HG02623 (cell line): Measurements from ENCODE around the gene SYVN1.
A peak's percentile ranks its signal among the peaks of the same experiment; 100 is the strongest.
"Not testable (repeated sequence)": the region's sequence is repeated elsewhere in the genome, so short reads cannot be mapped to it uniquely, and the experiment has no call there.

Experiments used
- ATAC-seq: cut with Tn5 transposase; IDR thresholded peaks from one replicate; pipeline ENCODE4 v1.9.1; 2021; ENCODE audit warnings: moderate library complexity; ENCODE audit not compliant: unreplicated experiment

Gene SYVN1

DNA sequence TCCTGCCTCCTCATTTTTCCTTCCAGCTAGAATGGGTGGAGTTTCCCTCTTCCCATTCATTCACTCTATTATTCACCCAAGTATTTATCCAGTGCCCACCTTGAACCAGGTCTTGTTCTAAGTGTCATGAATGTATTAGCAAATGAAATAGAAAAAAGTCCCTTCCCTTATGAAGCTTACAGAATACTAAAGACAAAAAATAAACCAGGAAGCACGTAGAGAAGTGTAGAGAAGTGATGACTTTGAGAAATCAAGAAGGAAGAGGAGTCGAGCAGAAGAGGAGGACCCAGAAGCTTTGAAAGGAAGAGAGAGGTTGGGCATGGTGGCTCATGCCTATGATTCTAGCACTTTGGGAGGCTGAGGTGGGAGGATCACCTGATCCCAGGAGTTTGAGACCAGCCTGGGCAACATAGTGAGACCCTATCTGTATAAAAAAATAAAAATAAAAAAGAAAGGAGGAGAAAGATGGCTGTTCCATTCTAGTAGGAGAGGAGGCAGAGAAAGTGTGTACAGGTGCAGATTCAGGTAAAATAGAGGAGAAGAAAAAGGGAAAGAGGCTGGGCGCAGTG, 17.1 kb upstream of the SYVN1 start:
- no peak for ATAC-seq

DNA sequence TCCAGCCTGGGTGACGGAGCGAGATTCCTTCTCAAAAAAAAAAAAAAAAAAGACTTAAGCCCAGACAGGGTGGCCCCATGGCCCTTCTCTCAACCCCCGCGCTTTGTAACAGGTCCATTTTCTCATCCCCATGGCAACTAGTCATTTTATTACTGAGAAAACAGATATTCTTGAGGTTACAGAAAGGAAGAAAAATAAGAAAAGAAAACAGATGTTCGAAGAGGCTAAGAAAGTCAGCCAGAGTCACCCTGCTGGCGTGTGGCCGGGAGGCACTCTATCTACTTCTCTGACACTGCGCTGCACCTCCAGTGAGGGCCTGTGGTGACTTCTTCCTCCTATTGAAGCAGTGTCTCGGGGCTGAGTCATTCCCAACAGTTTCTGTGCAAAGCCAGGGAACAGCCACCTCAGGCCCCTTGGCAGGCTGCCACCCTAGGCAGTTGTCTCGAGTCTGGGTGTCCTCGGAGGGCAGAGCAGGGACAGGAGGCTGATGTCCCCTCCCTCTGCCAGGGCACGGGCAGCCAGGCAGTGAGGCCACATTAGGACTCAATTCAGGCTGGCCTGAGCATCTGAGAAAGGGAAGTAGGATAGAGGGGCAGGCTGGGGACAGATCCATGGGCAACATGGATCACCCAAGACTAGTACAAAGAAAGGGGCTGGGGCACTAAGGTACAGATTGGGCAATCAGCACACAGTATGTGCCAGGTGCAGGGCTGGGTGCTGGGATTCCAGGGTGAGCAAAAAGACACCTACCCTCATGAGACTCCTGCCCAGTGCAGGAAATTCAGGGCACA, 16.4 kb upstream of the SYVN1 start:
- ATAC-seq, result no peak

DNA sequence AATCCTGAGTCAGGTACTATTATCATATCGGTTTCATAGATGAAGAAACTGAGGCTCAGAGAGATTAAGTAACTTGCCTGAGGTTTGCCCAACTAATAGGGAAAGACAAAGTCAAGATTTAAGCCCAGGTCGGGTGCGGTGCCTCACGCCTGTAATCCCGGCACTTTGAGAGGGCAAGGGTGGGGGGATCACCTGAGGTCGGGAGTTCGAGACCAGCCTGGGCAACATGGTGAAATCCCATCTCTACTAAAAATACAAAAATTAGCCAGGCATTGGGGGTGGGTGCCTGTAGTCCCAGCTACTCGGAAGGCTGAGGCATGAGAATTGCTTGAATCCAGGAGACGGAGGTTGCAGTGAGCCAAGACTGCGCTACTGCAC, 15.8 kb upstream of the SYVN1 start:
- not testable (repeated sequence) for ATAC-seq

DNA sequence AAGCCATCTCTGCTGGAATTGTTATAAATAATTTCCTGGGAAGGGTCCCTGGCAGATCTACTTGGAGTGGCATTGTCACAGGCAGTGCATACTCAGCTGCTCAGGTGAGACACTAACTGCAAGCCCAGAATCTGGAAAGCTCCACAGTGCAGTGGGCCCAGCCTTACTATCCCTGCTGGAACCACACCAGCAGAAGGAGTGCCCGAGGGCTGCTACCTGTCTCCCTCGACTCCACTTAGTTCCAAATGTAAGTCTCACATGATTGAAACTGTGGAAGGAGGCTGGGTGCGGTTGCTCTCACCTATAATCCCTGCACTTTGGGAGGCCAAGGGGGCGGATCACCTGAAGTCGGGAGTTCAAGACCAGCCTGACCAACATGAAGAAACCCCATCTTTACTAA, 14.3 kb upstream of the SYVN1 start:
- no peak for ATAC-seq

DNA sequence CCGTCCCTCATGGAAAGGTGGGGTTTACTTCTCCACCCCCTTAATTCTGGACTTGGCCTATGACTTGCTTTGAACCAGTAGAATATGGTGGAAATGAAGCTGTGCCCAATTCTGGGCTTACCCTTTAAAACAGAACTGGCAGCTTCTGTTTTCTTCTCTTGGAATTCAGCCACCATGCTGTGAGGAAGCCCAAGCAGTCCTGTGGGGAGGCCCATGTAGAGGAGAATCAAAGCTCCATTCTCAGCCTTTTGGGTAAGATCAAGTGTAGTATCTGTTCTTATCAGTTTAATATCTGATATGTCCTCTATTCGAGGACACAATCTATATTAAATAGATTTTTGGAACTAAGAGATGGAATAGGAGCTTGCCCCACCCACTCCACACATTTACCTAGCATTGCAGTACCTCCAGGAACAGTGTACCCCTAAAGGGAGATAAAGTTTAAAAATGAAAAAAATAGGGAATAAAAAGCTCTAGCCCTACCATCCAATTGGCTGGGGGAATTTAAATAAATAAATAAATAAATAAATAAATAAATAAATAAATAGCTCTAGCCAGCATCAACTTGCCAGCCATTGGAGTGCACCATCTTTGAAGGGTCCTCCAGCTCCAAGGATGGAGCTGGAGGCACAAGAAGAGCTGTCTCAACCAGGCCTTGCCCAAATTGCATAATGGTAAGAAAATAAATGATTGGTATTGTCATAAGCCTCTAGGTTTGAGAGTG, 13.2 kb upstream of the SYVN1 start:
- ATAC-seq, result no peak

DNA sequence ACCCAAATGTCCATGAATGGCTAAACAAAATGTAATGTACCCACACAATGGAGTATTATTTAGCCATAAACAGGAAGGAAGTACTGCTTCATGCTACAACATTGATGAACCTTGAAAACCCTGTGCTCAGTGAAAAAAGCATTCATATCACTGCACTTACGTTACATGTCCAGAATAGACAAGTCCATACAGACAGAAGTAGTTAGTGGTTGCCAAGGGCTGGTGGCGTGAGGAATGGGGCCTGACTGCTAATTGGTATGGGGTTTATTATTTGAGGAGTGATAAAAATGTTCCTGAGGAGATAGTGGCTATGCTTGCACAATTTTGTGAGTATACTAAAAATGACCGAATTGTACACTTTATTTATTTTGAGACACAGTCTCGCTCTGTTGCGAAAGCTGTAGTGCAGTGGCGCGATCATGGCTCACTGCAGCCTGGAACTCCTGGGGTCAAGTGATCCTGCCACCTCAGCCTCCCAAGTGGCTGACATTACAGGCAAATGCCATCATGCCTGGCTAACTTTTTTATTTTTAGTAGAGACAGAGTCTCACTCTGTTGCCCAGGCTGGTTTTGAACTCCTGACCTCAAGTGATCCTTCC, 7.7 kb upstream of the SYVN1 start:
- ATAC-seq, result no peak

DNA sequence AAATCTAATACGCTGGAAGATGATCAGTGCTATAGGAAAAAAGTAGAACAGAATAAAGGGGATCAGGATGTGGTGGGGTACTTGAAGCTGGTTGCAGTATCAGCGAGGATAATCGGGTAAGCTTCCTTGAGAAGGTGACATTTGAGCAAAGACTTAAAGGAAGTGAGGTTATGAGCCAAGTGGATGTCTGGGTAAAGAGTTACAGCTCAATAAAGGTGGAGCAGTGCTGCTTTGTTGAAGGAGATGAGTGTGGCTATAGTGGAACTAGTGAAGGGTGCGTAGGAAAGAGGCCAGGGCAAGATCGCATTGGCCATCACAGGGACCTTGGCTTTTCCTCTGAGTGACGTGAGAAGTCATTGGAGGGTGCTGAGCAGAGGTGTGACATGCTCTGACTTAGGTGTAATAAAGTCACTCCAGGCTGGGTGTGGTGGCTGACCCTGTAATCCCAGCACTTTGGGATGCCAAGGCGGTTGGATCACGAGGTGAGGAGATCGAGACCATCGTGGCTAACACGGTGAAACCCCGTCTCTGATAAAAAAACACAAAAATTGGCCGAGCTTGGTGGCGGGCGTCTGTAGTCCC, 2.3 kb upstream of the SYVN1 start:
- ATAC-seq, result no peak

DNA sequence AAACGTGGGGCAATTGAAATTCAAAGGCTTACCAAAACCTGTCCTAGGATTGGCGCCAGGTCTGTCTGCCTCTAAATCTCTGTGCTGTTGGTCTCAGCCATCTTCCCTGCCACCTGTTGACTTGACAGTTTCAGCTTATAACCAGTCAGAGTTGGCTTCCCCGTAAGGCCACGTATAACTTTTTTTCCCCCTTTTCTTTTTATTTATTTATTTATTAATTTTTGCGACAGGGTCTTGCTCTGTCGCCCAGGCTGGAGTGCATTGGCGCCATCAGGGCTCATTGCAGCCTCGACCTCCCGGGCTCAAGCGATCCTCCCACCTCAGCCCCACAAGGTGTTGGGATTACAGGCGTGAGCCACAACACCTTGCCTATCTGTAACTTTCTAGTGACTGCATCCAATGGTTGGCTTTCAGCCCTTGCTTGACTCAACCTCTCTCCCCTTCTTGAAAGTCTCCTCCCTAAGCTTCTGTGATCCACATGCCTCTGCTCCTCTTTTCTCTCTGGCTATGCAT, 1.4 kb upstream of the SYVN1 start:
- ATAC-seq, result no peak

DNA sequence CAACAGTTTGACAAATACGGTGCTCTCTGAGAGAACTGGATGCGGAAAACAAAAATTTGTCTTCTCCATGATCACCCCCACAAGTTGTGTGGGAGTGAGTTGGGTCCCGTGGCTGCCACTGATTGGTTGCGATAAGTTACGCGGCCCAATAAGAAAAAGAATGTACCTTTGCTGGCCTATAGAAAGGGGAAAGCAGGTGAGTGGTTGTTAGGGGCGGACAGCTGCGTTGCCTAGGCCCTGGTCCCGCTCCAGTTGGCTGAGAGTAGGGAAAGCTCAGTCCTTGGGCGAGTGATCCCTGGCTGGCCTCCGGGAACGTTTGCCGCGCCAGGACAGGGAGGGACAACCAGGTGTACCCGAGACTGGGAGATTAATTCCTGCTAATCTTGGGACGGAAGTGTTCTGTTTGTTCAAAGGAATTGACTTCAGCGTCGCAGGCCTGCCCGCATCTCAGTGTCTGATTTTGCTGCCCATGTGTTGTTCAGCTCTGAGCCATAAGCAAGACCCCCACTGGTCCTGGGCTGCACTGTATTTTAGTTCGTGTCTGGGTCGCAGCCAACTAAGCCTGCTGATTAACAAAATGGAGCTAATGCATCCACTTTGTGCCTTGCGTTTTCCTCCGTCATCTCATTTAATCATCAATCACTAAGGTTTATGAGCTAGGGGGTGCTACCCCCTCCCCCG, 773 bp upstream of the SYVN1 start:
- peak; percentile 52 for ATAC-seq

DNA sequence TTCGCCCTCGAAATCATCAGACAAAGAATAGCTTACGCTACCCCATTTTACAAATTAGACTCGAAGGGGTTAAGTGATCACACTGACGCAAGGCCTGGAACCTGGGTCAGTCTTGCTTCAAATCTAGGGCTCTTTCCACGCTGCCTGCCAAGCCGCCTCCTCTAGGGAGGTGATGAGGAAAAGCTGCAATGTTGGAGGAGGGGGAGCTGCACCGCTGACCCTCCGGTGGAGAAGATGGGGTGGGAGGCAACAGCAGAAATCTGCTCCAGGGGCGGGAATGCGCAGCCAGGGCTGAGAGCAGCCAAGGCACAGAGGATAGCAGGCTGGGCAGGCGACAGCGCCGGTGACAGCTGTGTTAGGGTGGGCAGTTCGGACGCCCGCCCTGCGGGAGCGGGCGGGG, 595 bp downstream of the SYVN1 start:
- ATAC-seq, result no peak

DNA sequence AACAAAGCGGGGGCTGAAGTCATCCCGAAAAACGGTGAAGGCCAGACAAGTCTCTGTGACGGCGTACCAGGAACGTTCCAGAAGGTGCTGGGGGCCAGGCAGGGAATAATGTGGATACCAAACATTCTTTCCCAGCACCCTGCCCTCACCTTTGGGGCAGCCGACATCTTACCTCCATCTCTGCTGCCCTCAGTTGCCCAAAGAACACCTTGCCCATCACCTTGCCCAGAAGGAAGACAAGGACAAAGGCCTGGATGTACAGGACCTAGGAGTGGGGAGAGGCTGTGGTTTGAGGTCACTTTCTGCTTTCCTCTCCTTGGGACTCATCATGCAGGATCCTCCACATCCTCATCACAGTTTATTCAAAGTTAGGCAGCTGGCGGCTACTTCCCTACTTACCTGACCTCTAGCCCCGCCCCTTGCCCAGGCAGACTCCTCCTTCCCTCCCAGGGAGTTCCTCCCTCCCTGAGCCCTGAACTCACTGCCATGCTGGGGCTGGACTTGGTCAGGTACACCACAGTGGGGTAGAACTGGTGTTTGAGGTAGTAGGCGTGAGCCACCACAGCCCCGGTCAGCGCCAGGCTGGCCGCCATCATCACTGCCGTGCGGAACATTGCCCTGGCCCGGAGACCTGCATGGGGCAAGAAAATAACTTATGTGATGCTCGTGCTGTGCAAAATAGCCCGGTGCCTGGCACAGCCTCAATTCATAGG, 1.2 kb downstream of the SYVN1 start:
- no peak for ATAC-seq

DNA sequence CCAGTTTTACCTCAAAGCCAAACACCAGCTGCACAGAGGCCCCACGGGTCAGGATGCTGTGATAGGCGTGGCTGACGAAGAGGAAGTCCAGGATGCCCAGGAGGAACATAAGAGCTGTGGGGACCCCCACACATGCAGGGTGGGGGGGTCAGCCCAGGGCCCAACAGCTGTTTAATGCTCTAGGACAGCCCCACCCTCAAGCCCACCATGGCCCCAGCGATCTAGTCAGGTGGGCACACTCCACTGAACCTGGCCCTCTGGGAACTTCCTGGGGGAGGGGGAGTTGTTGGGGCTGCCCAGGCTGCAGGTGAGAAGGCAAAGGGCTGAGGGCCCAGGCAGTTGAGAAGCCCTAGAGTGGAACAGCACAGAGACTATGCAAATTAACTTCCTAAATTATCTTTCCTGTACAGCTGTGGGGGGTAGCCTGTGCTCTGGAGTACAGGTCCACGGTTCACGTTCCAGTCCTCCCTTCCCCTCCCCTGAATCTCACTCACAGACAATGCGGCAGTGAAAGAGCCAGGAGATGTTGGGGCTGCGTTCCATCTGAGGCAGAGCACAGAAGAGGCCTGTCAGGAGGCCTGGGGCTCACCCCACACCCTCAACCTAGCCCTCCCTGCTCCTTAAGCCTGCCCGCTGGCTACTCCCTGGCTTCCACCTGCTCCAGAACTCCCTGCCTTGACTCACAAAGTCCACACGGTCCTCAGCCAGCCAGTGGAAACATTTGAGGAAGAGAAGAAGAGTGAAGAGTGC, 1.9 kb downstream of the SYVN1 start:
- ATAC-seq, result no peak

DNA sequence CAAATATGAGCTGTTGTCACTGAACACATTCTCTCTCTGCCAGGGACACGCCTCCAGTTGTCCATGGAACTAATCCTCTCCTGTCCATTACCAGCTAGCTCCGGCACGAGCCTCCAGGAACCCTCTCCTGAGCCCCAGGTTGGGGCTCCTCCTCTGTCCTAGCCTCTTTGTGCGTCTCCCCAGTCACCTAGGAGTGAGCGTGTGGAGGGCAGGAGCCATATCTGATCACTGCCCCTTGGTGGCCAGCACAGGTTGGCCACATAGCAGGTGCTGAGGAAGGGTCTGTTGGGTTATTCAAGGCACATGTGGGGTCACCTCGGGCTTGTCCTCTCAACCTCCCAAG, 2.5 kb downstream of the SYVN1 start:
- ATAC-seq, result no peak

DNA sequence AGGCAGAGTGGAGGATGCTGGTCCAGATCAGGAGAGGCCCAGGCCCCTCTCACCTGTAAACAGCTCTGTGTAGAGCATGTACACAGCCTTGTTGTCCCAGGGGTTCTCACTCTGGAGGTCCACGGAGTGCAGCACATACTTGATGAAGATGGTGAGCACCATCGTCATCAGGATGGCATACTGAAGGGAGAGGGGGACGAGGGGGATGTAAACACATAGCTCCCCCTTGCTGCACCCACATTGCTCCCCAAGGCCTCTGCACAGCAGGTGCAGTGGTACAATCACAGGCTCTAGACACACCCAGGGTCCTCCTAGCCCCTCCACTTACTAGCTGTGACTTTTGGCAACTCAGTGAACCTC, 2.9 kb downstream of the SYVN1 start:
- no peak for ATAC-seq

DNA sequence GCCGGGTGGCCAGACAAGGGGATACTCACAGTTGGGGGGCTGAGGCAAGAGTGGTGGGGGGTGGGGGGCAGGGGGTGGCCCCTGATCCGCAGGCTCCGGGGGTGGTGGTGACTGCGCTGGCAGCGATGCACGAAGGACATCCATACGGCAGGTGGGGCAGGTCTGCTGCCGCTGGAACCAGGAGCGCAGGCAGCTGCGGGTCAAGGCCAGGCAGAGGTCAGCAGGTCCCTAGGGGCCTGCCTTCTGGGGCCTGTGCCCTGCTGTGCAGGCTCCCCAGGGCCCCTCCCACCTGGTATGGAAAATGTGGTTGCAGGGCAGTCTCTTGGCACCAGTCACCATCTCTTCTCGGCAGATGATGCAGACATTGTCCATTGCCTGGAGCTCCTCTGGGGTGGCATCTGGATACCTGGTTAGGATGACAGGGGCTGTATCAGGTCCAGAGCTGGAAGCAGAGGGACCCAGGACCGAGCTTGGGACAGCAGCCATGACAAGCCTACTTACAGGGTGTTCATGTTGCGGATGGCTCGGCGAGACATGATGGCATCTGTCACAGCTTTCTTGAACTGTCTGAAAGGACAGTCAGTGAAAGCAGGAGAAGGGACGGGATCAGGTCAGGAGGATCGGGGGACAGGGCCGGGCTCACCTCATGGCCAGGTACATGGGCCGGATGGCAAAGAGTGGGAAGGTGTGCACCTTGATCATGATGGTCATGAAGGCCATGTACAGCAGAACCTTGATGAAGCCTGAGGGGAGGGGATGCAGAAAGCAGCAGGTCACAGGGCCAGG, 3.5 kb downstream of the SYVN1 start:
- ATAC-seq, result no peak

DNA sequence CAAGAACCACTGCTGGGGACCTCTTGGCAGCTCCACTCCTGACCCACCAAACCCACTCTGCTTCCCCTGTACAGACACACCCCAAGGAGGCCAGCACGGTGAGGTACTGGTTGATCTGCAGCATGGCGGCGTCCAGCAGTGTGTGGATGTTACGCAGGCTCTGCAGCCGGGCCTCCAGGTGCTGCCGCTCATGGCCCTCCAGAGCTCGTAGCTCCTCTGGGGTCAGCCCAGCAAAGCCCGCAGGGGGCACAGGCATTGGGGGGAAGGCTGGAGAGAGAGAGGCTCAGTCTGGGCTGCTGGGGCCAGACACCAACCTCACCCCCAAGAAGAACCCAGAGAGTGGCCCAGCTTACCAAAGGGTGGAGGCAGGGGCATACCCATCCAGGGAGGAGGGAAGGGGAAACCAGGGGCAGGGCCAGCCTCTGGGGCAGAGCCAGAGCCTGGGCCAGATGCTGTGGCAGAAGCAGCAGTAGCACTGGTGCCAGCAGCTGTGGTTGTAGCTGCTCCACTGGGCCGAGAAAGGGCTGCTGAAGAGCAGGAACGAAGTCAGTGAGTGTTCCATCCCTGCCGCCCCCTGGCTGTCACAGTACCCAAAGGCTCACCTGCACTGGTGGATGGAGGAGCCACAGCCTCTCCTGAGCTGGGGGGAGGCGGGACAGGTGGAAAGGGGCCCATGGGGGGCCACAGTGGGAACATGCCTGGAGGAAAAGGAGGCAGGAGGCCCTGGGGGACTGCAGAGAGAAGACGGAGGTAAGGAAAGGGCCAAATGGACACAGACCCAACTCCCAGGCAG, 4.5 kb downstream of the SYVN1 start:
- no peak for ATAC-seq

DNA sequence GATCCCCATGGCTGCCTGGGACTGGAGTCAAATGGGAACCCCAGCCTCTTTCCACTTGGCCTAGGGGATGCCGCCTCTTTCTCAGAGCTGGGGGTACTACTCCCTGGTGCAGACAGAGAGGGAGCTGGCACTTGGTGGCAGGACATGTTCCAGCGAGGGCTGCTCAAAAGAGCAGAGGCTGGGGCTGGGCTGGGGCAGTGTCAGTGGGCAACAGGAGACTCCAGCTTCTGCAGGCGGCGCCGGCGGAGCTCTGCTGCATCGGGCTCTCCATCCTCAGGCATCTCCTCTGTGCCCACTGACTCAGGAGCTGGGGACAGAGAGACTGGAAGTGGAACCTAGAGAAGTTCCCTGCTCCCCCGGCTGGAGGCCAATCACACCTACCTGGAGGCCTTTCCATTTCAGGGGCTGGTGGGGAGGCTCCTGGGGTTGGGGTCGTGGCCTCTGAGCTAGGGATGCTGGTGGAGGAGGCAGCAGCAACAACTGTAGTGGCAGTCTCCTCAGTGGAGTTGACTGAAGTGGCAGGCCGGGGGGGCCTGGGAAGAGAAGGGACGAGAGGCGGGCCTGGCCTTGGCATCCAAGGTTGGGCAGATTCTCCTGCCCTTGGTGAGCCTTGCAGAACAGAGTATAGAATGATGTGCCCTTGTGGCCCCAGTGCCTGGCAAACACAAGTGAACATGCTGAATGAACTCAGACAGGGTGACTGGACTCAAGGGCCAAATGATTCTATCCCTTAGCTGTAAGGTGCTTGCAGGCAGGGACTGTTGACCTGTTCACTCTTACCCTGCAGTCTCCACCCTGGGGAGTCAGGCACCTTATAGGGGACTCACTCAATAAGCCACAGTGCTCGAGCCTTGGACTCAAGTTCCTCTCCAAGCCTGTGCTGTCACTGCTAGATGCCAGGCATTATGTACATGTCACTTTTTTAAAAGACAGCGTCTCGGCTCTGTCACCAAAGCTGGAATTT, 5.9 kb downstream of the SYVN1 start:
- ATAC-seq, result no peak
